ENCODE results near the gene GLT8D1. TPM values are rescaled to one million over a fixed set of nuclear protein-coding genes. Genes with fewer than 3 reads are reported as not detected.

Gene GLT8D1
- total and polyA plus RNA-seq, 4 donors = 33.3 to 77.9 (median 56.7) TPM

GRCh38 chr3:52742418-52743041 lies 36.9 kb upstream of the GLT8D1 start:
- Histone ChIP-seq H3K9me3 (ENCODE audit: control insufficient read depth in 4 of 4, low read length in 3 of 4) (no peaks in the 10 kb centered on the region), H3K27ac (ENCODE audit: low read depth in 1 of 2, low read length in 2 of 2) (no peak overlapping the region), H3K4me1 (ENCODE audit: control insufficient read depth in 4 of 4, insufficient read depth in 4 of 4, low read length in 3 of 4) (peaks cover 0 to 14% (median 6%) of the 10 kb centered on the region in 4 donors), H3K4me3 (ENCODE audit: low read depth in 1 of 3, low read length in 3 of 3) (no peak overlapping the region), H3K36me3 (ENCODE audit: control insufficient read depth in 4 of 4, insufficient read depth in 3 of 4, low read depth in 1 of 4, low read length in 3 of 4) (peaks cover 13 to 56% (median 41%) of the 10 kb centered on the region in 4 donors), H3K27me3 (ENCODE audit: control insufficient read depth in 4 of 4, insufficient read depth in 4 of 4, low read length in 3 of 4) (no peaks in the 10 kb centered on the region), H3K9ac (ENCODE audit: low read depth in 1 of 2, low read length in 2 of 2) (no peak overlapping the region)
- DNase-seq (ENCODE audit: low spot score) = no peak
- 87% methylated on average over 3 of the region's 3 CpGs for WGBS
- TF ChIP-seq NR2F2 (IDR thresholded peaks at IDR 0.05) = no peak
- no peak for TF ChIP-seq RXRA (IDR thresholded peaks at IDR 0.05)
- no peak for TF ChIP-seq ATF3 (IDR thresholded peaks at IDR 0.05)
- TF ChIP-seq RAD21 (IDR thresholded peaks at IDR 0.05) = peak; percentile 89 to 92
- TF ChIP-seq CTCF (IDR thresholded peaks at IDR 0.05; ENCODE audit: low read depth, low read length, missing input control) = peak; percentile 64

GRCh38 chr3:52739730-52740129 lies 34.1 kb upstream of the GLT8D1 start:
- Histone ChIP-seq H3K4me3 (ENCODE audit: low read depth in 1 of 3, low read length in 3 of 3) (no peak overlapping the region), H3K36me3 (ENCODE audit: control insufficient read depth in 4 of 4, insufficient read depth in 3 of 4, low read depth in 1 of 4, low read length in 3 of 4) (peaks cover 2 to 55% (median 38%) of the 10 kb centered on the region in 4 donors), H3K9ac (ENCODE audit: low read depth in 1 of 2, low read length in 2 of 2) (no peak overlapping the region), H3K27ac (ENCODE audit: low read depth in 1 of 2, low read length in 2 of 2) (no peak overlapping the region), H3K9me3 (ENCODE audit: control insufficient read depth in 4 of 4, low read length in 3 of 4) (no peaks in the 10 kb centered on the region), H3K4me1 (ENCODE audit: control insufficient read depth in 4 of 4, insufficient read depth in 4 of 4, low read length in 3 of 4) (peaks cover 0 to 14% (median 6%) of the 10 kb centered on the region in 4 donors), H3K27me3 (ENCODE audit: control insufficient read depth in 4 of 4, insufficient read depth in 4 of 4, low read length in 3 of 4) (no peaks in the 10 kb centered on the region)
- TF ChIP-seq NR2F2 (IDR thresholded peaks at IDR 0.05) = no peak
- TF ChIP-seq HNF4A (conservative IDR thresholded peaks at IDR 0.05) = peak in 1 of 2 donors; percentile 19
- WGBS = 44% methylated on average over 1 of the region's 1 CpG
- DNase-seq (ENCODE audit: low spot score) = no peak

- no peaks in the 10 kb centered on the region for H3K27me3 ChIP-seq (ENCODE audit: control insufficient read depth in 4 of 4, insufficient read depth in 4 of 4, low read length in 3 of 4)
- TF ChIP-seq HNF4G (IDR thresholded peaks at IDR 0.05) = no peak
- no peak for TF ChIP-seq JUND (IDR thresholded peaks at IDR 0.05)
- no peak for TF ChIP-seq GABPA (IDR thresholded peaks at IDR 0.05 in 1 of 2, conservative IDR thresholded peaks at IDR 0.05 in 1 of 2)
- TF ChIP-seq EGR1 (IDR thresholded peaks at IDR 0.05; ENCODE audit: low read depth in 2 of 2) = no peak
- TF ChIP-seq FOXA1 (IDR thresholded peaks at IDR 0.05) = no peak
- peaks cover 0 to 5% (median 3%) of the 10 kb centered on the region in 4 donors for H3K9me3 ChIP-seq (ENCODE audit: control insufficient read depth in 4 of 4, low read length in 3 of 4)
- no peak overlapping the region for H3K27ac ChIP-seq (ENCODE audit: low read depth in 1 of 2, low read length in 2 of 2)
- H3K4me3 ChIP-seq (ENCODE audit: low read depth in 1 of 3, low read length in 3 of 3) = no peak overlapping the region
- H3K4me1 ChIP-seq (ENCODE audit: control insufficient read depth in 4 of 4, insufficient read depth in 4 of 4, low read length in 3 of 4) = no peaks in the 10 kb centered on the region
- peaks cover 14 to 42% (median 37%) of the 10 kb centered on the region in 4 donors for H3K36me3 ChIP-seq (ENCODE audit: control insufficient read depth in 4 of 4, insufficient read depth in 3 of 4, low read depth in 1 of 4, low read length in 3 of 4)
- DNase-seq (ENCODE audit: low spot score) = no peak
- WGBS = 88% methylated on average over 10 of the region's 10 CpGs
- H3K9ac ChIP-seq (ENCODE audit: low read depth in 1 of 2, low read length in 2 of 2) = no peak overlapping the region
Measured at GRCh38 chr3:52733256-52733891, 27.8 kb upstream of the GLT8D1 start.

All from liver (tissue), 9 donors.